Measurements from ENCODE around the gene KLF2.
A peak's percentile ranks its signal among the peaks of the same experiment; 100 is the strongest.
"Not testable (repeated sequence)": the region's sequence is repeated elsewhere in the genome, so short reads cannot be mapped to it uniquely, and the experiment has no call there.

Gene KLF2

GRCh38 chr19:16338470-16339360 lies 14.1 kb downstream of the KLF2 start:
- DNase-seq: peak; percentile 80

DNA sequence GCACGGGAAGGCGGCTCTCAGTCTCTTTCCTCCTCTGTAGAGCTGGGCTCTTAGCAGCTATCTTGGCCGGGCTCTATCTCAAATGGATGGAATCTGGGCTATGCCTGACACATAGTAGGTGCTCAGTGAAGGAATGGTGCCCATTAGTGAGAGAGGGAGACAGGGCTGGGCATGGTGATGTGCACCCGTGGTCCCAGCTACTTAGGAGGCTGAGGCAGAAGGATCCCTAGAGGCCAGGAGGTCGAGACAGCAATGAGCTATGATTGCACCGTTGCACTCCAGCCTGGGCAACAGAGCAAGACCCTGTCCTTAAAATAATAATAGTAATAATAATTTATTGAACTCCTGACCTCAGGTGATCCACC lies 14.7 kb downstream of the KLF2 start:
- no peak for DNase-seq

DNA sequence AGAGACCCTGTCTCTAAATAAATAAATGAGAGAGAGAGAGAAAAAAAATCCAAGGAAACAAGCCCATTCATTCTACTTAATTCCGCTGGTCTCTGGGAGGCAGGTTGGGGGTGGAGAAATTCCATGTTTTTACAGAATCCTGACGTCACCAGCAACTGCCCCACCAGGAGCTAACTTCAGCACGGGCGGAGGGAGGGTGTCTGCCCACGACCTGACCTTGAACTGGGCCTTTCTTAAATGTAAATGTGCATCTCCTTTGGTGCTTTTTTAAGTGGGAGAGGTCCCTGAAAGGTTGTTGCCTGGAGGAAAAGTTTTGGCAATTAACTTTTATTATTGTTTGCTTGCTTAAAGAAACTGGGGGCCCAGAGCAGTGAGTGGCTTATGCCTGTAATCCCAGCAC lies 15.5 kb downstream of the KLF2 start:
- DNase-seq: no peak

GRCh38 chr19:16340654-16341053 lies 16.0 kb downstream of the KLF2 start:
- no peak for DNase-seq

DNA sequence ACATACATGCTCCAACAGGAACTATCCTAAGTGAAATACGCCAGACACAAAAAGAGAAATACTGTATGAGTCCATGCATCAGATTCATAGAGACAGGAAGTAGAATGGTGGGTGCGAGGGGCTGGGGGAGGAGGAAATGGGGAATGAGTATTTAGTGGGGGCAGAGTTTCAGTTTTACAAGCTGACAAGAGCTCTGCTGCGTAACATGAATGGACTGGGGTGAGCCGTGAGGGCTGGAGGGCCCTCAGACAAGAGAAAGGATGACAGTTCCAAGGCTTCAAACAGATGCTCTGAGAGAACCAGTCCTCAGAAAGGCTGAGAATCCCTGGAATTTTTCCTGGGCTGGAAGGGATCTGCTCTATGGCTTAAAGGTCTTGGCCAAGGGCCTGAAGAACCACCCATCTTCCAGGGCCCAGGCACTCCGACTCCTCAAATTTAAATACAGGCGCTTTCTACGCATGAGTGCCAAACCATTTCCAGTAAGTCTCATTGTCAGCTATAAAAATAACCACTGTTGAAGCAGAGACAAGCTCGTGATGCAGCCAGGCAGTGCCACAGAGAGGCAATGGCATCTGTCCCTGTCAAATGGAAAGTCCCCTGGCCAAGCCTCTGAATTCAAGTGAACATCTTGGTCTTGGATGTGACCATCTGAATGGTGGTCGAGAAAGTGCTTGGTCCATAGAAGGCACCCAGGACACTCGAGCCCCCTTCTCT lies 17.5 kb downstream of the KLF2 start:
- peak; percentile 81 for DNase-seq

DNA sequence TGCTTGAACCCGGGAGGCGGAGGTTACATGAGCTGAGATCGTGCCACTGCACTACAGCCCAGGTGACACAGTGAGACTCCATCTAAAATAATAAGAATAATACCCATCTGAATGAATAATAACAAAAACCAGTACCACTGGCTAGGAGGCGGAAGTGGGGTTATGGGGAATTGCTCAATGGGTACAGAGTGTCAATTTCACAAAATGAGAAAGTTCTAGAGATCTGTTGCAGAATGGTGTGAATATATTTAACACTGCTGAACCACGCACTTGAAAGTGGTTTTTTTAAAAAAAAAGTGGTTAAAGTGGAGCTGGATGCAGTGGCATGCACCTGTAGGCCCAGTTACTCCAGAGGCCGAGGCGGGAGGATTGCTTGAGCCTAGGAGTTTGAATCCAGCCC lies 18.5 kb downstream of the KLF2 start:
- no peak for DNase-seq

DNA sequence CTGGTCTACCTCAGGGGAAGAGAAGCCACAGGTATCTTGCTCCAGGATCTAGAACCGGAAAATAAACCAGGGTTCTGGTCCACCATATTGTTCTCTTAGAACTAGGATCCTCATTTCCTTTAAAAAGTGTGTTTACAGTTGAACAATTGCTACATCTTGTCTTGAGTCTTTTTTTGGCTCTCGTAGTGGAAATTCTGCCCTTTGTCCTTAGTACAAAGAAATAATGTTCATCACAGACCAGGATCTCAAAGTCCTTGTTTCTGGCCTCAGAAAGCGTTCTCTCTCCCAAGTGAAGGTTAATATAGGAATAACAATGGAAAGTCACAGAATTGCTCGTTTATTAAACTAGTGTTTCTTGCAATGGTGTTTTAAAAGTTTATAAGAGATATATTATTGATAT lies 20.8 kb downstream of the KLF2 start:
- no peak for DNase-seq

DNA sequence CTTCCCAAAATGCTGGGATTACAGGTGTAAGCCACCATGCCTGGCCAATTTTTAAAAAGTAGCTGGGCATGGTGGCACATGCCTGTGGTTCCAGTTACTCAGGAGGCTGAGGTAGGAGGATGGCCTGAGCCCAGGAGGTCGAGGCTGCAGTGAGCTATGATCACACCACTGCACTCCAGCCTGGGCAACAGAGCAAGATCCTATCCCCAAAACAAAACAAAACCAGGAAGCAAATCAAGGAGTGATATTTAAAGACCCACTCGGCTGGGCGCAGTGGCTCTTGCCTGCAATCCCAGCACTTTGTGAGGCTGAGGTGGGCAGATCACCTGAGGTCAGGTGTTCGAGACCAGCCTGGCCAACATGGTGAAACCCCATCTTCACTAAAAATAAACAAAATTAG lies 22.5 kb downstream of the KLF2 start:
- DNase-seq: not testable (repeated sequence)

GRCh38 chr19:16347706-16348105 lies 23.1 kb downstream of the KLF2 start:
- DNase-seq: no peak

GRCh38 chr19:16349551-16350152 lies 25.0 kb downstream of the KLF2 start:
- DNase-seq: no peak

GRCh38 chr19:16351133-16351809 lies 26.6 kb downstream of the KLF2 start:
- no peak for DNase-seq

DNA sequence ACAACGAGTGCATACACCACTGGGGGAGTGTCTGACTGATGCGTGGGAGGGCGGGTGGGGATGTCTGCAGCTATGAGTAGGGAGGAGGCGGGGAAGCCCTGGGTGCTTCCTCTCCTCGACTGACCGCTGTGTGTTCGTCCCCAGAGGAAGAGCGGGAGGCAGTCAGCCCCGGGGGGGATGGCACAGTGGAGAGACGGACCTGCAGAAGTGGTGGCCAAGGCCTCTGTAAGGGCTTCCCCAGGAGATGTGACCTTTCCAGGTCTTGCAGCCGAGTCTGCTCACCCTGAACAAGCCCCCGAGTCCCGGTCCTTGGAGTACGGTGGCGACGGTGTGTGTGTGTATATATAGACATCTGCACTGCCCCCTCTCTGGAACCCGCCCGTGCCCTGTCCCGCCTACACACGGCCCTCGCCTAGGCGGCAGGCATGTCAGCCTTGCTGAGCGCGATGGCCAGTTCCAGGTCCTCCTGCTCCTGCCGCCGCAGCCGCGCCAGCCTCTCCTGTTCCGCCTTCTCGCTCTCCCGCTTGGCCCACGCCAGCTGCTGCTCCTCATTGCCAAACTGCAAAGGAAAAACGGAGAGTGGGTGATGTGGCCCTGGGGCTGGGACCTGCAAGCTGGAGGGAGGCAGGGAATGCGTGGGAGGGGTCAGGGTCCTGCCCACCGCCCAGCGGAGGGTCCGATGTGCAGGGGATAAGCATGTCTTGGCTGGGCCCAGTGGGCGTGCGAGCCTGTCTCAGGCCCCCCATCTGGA lies 30.8 kb downstream of the KLF2 start:
- DNase-seq: no peak

DNA sequence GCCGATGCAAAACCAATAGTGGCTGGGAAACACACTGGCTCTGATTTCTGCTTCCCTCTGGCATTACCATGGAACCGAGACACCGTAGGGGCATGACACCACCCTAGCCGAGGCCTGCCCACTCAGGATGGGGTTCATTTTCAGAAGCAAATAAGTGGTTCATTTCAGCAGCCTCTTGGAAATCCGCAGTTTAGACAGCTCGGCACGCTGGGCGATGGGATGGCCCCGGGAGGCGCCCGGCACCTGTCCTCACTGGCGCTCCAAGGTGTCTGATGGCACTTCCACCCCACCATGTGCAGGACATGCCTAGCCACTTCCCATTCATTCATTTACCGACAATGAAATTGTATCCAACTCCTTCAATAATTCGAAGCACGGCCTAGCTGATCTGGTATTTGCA lies 33.8 kb downstream of the KLF2 start:
- no peak for DNase-seq

GRCh38 chr19:16359074-16359473 lies 34.4 kb downstream of the KLF2 start:
- no peak for DNase-seq

- no peak for DNase-seq
Measured at GRCh38 chr19:16359964-16360363, 35.3 kb downstream of the KLF2 start.

DNA sequence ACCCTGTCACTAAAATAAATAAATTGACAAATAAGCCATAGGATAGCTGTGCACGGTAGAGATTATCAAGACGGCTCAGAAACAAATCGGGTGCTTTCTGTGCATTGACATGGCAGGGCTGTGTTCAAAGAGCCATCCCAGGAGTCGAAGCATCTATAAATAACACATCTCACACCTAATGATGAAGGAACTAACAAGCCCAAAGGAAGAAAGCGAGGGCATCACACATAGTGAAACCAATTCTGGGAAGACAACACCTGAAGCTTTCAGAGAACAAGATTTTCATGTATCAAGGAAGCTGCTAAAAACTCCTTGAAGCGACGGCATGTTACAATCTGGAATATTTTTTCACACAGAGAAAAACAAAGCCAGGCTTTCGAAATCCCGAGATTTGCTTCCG lies 36.1 kb downstream of the KLF2 start:
- no peak for DNase-seq

GRCh38 chr19:16361254-16361653 lies 36.6 kb downstream of the KLF2 start:
- DNase-seq: no peak

- DNase-seq: no peak
Measured at GRCh38 chr19:16361926-16362325, 37.3 kb downstream of the KLF2 start.

DNA sequence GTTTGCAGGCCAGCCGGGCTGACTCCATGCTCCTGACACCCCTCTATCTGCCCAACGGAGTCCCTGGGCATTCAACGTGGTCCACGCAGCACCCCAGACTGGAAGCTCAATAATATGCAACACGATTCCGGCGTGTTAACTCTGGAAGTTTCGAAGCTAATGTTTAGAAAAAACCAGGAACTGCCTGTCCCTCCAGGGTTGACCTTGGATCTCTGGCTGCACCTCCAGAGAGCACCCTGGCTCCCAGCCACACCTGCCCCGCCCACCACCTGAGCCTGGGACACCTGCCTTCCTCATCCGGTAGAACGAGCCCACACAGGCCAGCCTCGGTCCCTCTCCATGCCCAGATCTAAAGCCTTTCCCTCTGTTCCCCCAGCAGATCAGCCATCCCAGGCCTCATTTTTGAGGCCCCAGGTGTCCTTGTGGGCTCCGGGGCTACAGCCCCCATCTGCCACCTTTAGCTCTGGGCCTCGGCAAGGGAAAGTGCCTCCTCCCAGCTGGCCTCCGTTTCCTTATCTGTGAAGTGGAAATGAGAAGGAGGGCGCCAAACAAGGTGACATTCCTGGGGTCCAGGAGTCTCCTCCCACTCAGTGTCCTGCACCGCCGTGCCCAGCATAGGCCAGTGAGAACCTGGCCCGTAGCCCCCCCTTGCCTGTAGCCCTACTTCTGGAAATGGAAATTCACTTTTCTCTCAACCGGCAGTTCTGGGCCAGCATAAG lies 38.7 kb downstream of the KLF2 start:
- no peak for DNase-seq

DNA sequence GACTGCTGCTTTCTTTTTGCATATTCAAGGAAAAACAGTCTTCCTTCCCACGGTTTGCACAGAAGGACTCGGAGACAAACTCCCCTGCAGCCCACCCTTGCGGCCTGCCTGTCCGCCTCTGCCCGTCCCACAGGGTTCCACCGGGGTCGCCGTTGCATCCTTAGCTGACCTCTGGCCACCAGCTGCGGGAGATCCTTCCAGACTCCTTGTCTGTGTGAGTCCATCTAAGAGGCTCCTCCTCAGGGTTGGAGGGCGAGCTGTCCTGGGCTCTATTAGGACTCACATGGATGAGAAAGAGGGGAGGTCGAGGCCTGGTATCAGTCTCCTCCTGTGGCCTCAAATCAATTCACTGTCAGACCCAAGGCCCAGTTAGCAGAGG lies 39.2 kb downstream of the KLF2 start:
- DNase-seq: no peak

DNA sequence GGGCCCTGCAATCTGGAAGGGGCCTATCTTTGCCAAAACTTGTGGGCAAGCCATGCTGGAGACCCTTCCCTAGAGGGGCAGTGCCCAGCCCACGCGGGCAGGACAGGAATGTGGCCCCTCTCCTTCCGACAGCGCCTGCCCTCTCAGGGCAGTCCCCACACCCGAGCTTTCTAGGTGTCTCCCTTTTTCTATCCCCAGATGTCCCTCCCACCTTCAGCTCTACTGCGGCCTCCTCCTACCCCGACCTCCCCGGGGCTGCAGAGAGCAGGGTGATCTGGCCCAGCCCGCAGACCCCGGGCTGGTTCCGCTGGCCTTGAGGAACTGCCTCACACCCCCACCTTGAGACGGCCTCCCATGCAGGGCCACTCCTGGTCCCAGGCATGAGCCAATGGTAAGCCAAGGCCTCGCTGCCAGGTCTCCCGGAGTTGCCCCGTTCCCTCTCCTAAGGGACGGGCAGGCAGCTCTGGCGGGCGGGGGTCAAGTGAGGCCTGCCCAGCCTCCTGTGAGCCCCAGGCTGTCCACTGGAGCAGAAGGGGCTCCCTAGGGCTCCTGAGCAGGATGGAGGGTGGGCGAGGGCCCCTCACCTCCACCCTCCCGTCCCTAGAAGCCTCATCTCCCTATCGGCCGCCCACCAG lies 39.7 kb downstream of the KLF2 start:
- no peak for DNase-seq

Measured in left hindlimb (tissue), 1 donor.